GM12872 (cell line): Measurements from ENCODE around the gene CNN1.
A peak's percentile ranks its signal among the peaks of the same experiment; 100 is the strongest.

Experiments used
- CTCF ChIP-seq: IDR thresholded peaks from 3 replicates; pipeline ENCODE4 v1.5.1; 2011; ENCODE audit warnings: low read depth, mild to moderate bottlenecking, low read length, moderate library complexity; ENCODE audit not compliant: insufficient read depth

CNN1 gene

GRCh38 chr19:11510444-11510843 is 28.2 kb upstream of the CNN1 start:
- TF ChIP-seq CTCF: no peak

- TF ChIP-seq CTCF: no peak
These were observed 24.7 kb upstream of the CNN1 start for GRCh38 chr19:11513946-11514345.

- no peak for TF ChIP-seq CTCF
These were observed 19.5 kb upstream of the CNN1 start for GRCh38 chr19:11519138-11519537.

GRCh38 chr19:11528551-11529341 is 9.9 kb upstream of the CNN1 start, which contains the start of gene ECSIT:
Gene ECSIT, minus strand, starts transcription at chr19:11529134. Its CDS starts 9,964 bp downstream, at chr19:11519170.
- no peak for TF ChIP-seq CTCF

GRCh38 chr19:11530432-11530831 is 8.2 kb upstream of the CNN1 start:
- TF ChIP-seq CTCF: peak; percentile 18; the same call in 1 of the 3 replicates

- TF ChIP-seq CTCF: no peak
These were observed 4.1 kb upstream of the CNN1 start for GRCh38 chr19:11534538-11534937.

- TF ChIP-seq CTCF: no peak
These were observed 3.7 kb upstream of the CNN1 start for GRCh38 chr19:11534948-11535347.
